ENCODE data around the gene PRKCZ. TPM values are rescaled to one million over a fixed set of nuclear protein-coding genes. Genes with fewer than 3 reads are reported as not detected.

The PRKCZ gene
- total RNA-seq, 1 donor from 2014 or later: 120 TPM

DNA sequence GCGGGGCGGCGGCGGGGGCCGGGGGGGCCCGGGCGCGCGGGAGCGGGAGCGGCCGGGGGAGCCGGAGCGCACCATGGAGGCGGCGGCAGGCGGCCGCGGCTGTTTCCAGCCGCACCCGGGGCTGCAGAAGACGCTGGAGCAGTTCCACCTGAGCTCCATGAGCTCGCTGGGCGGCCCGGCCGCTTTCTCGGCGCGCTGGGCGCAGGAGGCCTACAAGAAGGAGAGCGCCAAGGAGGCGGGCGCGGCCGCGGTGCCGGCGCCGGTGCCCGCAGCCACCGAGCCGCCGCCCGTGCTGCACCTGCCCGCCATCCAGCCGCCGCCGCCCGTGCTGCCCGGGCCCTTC lies 178.5 kb downstream of the PRKCZ start:
- peak overlapping the region; percentile 91 for H3K27ac Mint-ChIP-seq (ENCODE audit: unreplicated experiment)
- DNase-seq: no peak
- peaks cover 32% of the 10 kb centered on the region for H3K27me3 Mint-ChIP-seq (ENCODE audit: unreplicated experiment)
- H3K9me3 Mint-ChIP-seq (ENCODE audit: unreplicated experiment): peaks cover 36% of the 10 kb centered on the region
- H3K4me3 Mint-ChIP-seq (ENCODE audit: unreplicated experiment): peak overlapping the region; percentile 99
- TF ChIP-seq, protein P1, sequence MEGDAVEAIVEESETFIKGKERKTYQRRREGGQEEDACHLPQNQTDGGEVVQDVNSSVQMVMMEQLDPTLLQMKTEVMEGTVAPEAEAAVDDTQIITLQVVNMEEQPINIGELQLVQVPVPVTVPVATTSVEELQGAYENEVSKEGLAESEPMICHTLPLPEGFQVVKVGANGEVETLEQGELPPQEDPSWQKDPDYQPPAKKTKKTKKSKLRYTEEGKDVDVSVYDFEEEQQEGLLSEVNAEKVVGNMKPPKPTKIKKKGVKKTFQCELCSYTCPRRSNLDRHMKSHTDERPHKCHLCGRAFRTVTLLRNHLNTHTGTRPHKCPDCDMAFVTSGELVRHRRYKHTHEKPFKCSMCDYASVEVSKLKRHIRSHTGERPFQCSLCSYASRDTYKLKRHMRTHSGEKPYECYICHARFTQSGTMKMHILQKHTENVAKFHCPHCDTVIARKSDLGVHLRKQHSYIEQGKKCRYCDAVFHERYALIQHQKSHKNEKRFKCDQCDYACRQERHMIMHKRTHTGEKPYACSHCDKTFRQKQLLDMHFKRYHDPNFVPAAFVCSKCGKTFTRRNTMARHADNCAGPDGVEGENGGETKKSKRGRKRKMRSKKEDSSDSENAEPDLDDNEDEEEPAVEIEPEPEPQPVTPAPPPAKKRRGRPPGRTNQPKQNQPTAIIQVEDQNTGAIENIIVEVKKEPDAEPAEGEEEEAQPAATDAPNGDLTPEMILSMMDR (IDR thresholded peaks at IDR 0.05; ENCODE audit: partially characterized antibody, unreplicated experiment): no peak
- no peaks in the 10 kb centered on the region for H3K36me3 Mint-ChIP-seq (ENCODE audit: unreplicated experiment)
- H3K4me1 Mint-ChIP-seq (ENCODE audit: low read depth, unreplicated experiment): peaks cover 15% of the 10 kb centered on the region

DNA sequence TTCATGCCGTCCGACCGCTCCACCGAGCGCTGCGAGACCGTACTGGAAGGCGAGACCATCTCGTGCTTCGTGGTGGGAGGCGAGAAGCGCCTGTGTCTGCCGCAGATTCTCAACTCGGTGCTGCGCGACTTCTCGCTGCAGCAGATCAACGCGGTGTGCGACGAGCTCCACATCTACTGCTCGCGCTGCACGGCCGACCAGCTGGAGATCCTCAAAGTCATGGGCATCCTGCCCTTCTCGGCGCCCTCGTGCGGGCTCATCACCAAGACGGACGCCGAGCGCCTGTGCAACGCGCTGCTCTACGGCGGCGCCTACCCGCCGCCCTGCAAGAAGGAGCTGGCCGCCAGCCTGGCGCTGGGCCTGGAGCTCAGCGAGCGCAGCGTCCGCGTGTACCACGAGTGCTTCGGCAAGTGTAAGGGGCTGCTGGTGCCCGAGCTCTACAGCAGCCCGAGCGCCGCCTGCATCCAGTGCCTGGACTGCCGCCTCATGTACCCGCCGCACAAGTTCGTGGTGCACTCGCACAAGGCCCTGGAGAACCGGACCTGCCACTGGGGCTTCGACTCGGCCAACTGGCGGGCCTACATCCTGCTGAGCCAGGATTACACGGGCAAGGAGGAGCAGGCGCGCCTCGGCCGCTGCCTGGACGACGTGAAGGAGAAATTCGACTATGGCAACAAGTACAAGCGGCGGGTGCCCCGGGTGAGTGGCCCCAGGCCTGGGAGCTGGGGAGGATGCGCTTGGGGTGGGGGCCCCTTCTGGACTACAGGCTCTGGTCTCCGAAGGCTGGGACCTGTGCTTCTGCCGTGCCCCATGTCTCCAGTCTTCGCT lies 179.0 kb downstream of the PRKCZ start:
- peak overlapping the region; percentile 99 for H3K4me3 Mint-ChIP-seq (ENCODE audit: unreplicated experiment)
- peaks cover 41% of the 10 kb centered on the region for H3K9me3 Mint-ChIP-seq (ENCODE audit: unreplicated experiment)
- H3K36me3 Mint-ChIP-seq (ENCODE audit: unreplicated experiment): no peaks in the 10 kb centered on the region
- DNase-seq: no peak
- H3K27ac Mint-ChIP-seq (ENCODE audit: unreplicated experiment): peak overlapping the region; percentile 91
- peaks cover 18% of the 10 kb centered on the region for H3K4me1 Mint-ChIP-seq (ENCODE audit: low read depth, unreplicated experiment)
- TF ChIP-seq, protein P1 (IDR thresholded peaks at IDR 0.05; ENCODE audit: partially characterized antibody, unreplicated experiment): peak; percentile 13
- H3K27me3 Mint-ChIP-seq (ENCODE audit: unreplicated experiment): peaks cover 34% of the 10 kb centered on the region

DNA sequence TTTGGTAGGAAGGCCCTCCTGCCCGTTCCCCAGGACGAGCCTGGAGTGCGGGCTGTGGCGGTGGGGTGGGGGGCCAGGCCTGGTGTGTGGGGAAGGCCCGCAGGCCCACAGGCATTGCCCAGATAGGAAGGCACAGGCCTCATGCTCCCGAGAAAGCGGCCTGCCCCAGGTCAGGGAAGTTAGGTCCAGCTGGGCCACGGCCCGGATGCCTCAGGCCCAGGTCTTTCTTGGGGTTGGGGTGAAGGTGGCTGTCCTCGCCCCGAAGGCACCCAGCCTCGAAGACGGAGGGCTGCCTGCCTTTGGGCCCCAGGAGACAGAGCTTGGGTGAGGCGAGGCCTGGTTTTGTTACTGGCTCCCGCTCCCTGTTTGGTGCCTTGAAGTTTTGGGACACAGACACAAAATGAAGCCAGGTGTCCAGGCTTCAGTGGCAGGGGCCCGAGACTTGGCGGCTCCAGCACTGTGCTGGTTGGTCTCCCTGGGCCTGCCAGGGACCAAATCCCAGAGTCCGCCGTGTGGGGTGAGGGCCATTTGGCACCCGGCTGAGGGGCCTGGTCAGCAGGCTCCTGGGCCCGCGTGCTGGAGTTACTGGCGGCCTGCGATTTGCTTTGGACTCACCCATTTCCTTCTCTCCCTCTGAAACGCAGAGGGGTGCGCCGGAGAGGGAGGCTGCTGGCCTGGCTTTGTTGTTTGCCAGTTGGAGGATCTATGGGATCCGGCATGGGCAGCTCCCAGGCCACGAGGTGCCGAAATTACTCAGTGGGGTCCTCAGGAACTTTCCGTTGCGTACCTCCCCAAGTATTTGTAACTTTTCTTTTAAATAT lies 179.9 kb downstream of the PRKCZ start:
- Mint-ChIP-seq H3K27ac (ENCODE audit: unreplicated experiment) (peak overlapping the region; percentile 95), H3K4me3 (ENCODE audit: unreplicated experiment) (peak overlapping the region; percentile 99), H3K27me3 (ENCODE audit: unreplicated experiment) (peaks cover 37% of the 10 kb centered on the region), H3K4me1 (ENCODE audit: low read depth, unreplicated experiment) (peaks cover 23% of the 10 kb centered on the region), H3K9me3 (ENCODE audit: unreplicated experiment) (peaks cover 45% of the 10 kb centered on the region), H3K36me3 (ENCODE audit: unreplicated experiment) (no peaks in the 10 kb centered on the region)
- TF ChIP-seq, protein P1 (IDR thresholded peaks at IDR 0.05; ENCODE audit: partially characterized antibody, unreplicated experiment): no peak
- no peak for DNase-seq

DNA sequence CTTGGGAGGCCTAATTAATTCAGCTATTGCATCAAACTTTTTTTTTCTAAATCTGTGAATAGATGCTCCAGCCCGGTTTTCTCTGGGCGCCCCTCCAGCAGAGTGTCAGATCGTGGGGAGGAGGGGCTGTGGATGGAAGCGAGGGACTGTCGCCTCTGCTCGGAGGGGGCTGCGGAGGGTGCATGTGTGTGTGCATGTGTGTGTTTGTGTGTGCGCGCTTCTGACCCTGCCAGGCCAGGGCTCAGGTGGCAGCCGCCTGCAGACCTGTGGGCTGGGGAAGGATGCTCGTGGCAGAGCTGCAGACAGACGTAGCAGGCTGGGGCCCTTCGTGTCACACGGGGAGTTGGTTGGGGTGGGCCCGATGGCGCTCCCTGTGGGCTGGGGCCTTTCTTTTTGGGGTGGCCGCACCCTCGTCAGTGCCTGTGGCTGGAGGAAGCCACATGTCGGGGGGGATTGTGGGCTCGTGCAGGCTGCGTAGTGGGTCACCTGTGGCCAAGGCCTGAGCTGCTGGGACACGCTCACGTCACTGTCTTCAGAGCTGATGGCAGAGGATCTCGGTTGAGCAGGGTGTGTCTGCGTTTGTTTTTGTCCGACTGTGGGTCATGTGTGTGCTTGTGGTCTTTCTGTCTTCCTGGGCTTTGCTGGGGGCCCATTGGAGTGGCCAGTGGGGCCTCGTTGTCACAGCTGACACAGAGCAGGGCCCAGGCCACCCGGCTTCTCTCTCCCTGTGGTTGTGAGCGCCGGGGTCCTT lies 180.7 kb downstream of the PRKCZ start:
- Mint-ChIP-seq H3K4me3 (ENCODE audit: unreplicated experiment) (peak overlapping the region; percentile 99), H3K27me3 (ENCODE audit: unreplicated experiment) (peaks cover 40% of the 10 kb centered on the region), H3K27ac (ENCODE audit: unreplicated experiment) (peak overlapping the region; percentile 95), H3K9me3 (ENCODE audit: unreplicated experiment) (peaks cover 45% of the 10 kb centered on the region), H3K36me3 (ENCODE audit: unreplicated experiment) (no peaks in the 10 kb centered on the region), H3K4me1 (ENCODE audit: low read depth, unreplicated experiment) (peaks cover 30% of the 10 kb centered on the region)
- TF ChIP-seq, protein P1 (IDR thresholded peaks at IDR 0.05; ENCODE audit: partially characterized antibody, unreplicated experiment): no peak
- peak; percentile 51 for DNase-seq

All from glutamatergic neuron (in vitro differentiated cells).